GM18519 (cell line): ENCODE measurements around the gene IER2.

Experiments used
- ATAC-seq: cut with Tn5 transposase; IDR thresholded peaks from one replicate; pipeline ENCODE4 v1.9.1; 2021; ENCODE audit warnings: mild to moderate bottlenecking, moderate library complexity; ENCODE audit not compliant: unreplicated experiment, low FRiP score

IER2 gene

GRCh38 chr19:13150187-13150930 is at the start of gene IER2, which contains the start of gene STX10:
Gene IER2, plus strand, starts transcription at chr19:13150411. Its CDS starts 2,776 bp downstream, at chr19:13153187.
Gene STX10, minus strand, starts transcription at chr19:13150375. Its CDS starts 202 bp downstream, at chr19:13150173.
- no peak for ATAC-seq

- no peak for ATAC-seq
These were observed 49.2 kb upstream of the IER2 start for GRCh38 chr19:13100841-13101589.

- no peak for ATAC-seq
These were observed 48.4 kb upstream of the IER2 start for GRCh38 chr19:13101590-13102415.

- no peak for ATAC-seq
These were observed 47.9 kb upstream of the IER2 start for GRCh38 chr19:13102416-13102665.

GRCh38 chr19:13102666-13103580 is 47.3 kb upstream of the IER2 start, which contains the start of gene LYL1:
Gene LYL1, minus strand, starts transcription at chr19:13102858. Its CDS starts 1,687 bp downstream, at chr19:13101171.
- no peak for ATAC-seq

GRCh38 chr19:13103581-13104359 is 46.4 kb upstream of the IER2 start:
- no peak for ATAC-seq

- ATAC-seq: no peak
These were observed 45.8 kb upstream of the IER2 start for GRCh38 chr19:13104360-13104847.

- no peak for ATAC-seq
These were observed 45.1 kb upstream of the IER2 start for GRCh38 chr19:13104848-13105711.

- no peak for ATAC-seq
These were observed 40.7 kb upstream of the IER2 start for GRCh38 chr19:13109361-13110098.

- ATAC-seq: no peak
These were observed 40.1 kb upstream of the IER2 start for GRCh38 chr19:13110099-13110610.

- no peak for ATAC-seq
These were observed 37.7 kb upstream of the IER2 start for GRCh38 chr19:13112555-13112954.

GRCh38 chr19:13115936-13116281 is 34.3 kb upstream of the IER2 start:
- ATAC-seq: no peak

GRCh38 chr19:13116282-13117175 is 33.7 kb upstream of the IER2 start, which contains the start of gene TRMT1:
Gene TRMT1, minus strand, starts transcription at chr19:13116740. Its CDS starts 341 bp downstream, at chr19:13116399.
- ATAC-seq: no peak

GRCh38 chr19:13117176-13117771 is 32.9 kb upstream of the IER2 start:
- no peak for ATAC-seq

- peak; percentile 43 for ATAC-seq
These were observed 32.3 kb upstream of the IER2 start, which contains the start of gene NACC1 for GRCh38 chr19:13117772-13118423. Gene NACC1, plus strand, starts transcription at chr19:13118264. Its CDS starts 16,944 bp downstream, at chr19:13135208.
